H9 (cell line): ENCODE results near the gene SPN. TPM values are rescaled to one million over a fixed set of nuclear protein-coding genes. Genes with fewer than 3 reads are reported as not detected.
"Not testable (repeated sequence)": the region's sequence is repeated elsewhere in the genome, so short reads cannot be mapped to it uniquely, and the experiment has no call there.

Experiments
- DNase-seq: peaks from one replicate; pipeline ENCODE4 v3.0.0-alpha.2; 2017
- H2AFZ ChIP-seq: one replicate; pipeline ENCODE4 v1.6.1; 2013; ENCODE audit warnings: mild to moderate bottlenecking, low read length, control low read depth, moderate library complexity
- H2AK5ac ChIP-seq: 2 replicates; pipeline ENCODE4 v1.6.1; 2013; ENCODE audit warnings: low read length, control low read depth, mixed read lengths; ENCODE audit not compliant: insufficient read length
- H2BK120ac ChIP-seq: one replicate; pipeline ENCODE4 v1.6.1; 2013; ENCODE audit warnings: low read depth, mild to moderate bottlenecking, low read length, control low read depth, inconsistent platforms; ENCODE audit not compliant: poor library complexity, severe bottlenecking
- H2BK12ac ChIP-seq: 2 replicates; pipeline ENCODE4 v1.6.1; 2013; ENCODE audit warnings: low read length, control low read depth, mixed read lengths, low read depth; ENCODE audit not compliant: insufficient read length
- H2BK15ac ChIP-seq: 2 replicates; pipeline ENCODE4 v1.6.1; 2013; ENCODE audit warnings: low read depth, low read length, control low read depth
- H2BK20ac ChIP-seq: one replicate; pipeline ENCODE4 v1.6.1; 2013; ENCODE audit warnings: low read depth, mild to moderate bottlenecking, low read length, control low read depth, inconsistent platforms; ENCODE audit not compliant: poor library complexity, severe bottlenecking
- H2BK5ac ChIP-seq: 2 replicates; pipeline ENCODE4 v1.6.1; 2013; ENCODE audit warnings: low read length, control low read depth, mixed read lengths; ENCODE audit not compliant: insufficient read length
- H3K14ac ChIP-seq: 2 replicates; pipeline ENCODE4 v1.6.1; 2013; ENCODE audit warnings: low read length, control low read depth; ENCODE audit not compliant: insufficient read depth
- H3K18ac ChIP-seq: 2 replicates; pipeline ENCODE4 v1.6.1; 2013; ENCODE audit warnings: low read depth, mild to moderate bottlenecking, mixed read lengths, low read length, control low read depth; ENCODE audit not compliant: insufficient read length
- H3K23ac ChIP-seq: 2 replicates; pipeline ENCODE4 v1.6.1; 2013; ENCODE audit warnings: low read length, control low read depth, mixed read lengths, low read depth; ENCODE audit not compliant: insufficient read length
- H3K23me2 ChIP-seq: 2 replicates; pipeline ENCODE4 v1.6.1; 2013; ENCODE audit warnings: low read depth, mild to moderate bottlenecking, mixed read lengths, low read length, control low read depth; ENCODE audit not compliant: insufficient read length, poor library complexity, severe bottlenecking
- H3K27ac ChIP-seq: 2 replicates; pipeline ENCODE4 v1.5.1; 2013; ENCODE audit warnings: low read length, control low read depth, mixed read lengths, low read depth; ENCODE audit not compliant: insufficient read length
- H3K27me3 ChIP-seq: 2 replicates; pipeline ENCODE4 v1.6.1; 2013; ENCODE audit warnings: low read length, control low read depth, inconsistent platforms; ENCODE audit not compliant: insufficient read depth
- H3K4ac ChIP-seq: 2 replicates; pipeline ENCODE4 v1.6.1; 2013; ENCODE audit warnings: low read depth, mild to moderate bottlenecking, control low read depth, inconsistent platforms, low read length, moderate library complexity
- H3K4me1 ChIP-seq: 2 replicates; pipeline ENCODE4 v1.6.1; 2013; ENCODE audit warnings: low read length, control low read depth, inconsistent platforms; ENCODE audit not compliant: insufficient read depth
- H3K4me2 ChIP-seq: 2 replicates; pipeline ENCODE4 v1.6.1; 2013; ENCODE audit warnings: low read length, control low read depth, mixed read lengths; ENCODE audit not compliant: insufficient read length, insufficient read depth
- H3K56ac ChIP-seq: 2 replicates; pipeline ENCODE4 v1.6.1; 2013; ENCODE audit warnings: low read depth, mild to moderate bottlenecking, mixed read lengths, low read length, control low read depth; ENCODE audit not compliant: insufficient read length
- H3K79me1 ChIP-seq: 2 replicates; pipeline ENCODE4 v1.6.1; 2013; ENCODE audit warnings: low read depth, mild to moderate bottlenecking, moderate library complexity, low read length, control low read depth, inconsistent platforms; ENCODE audit not compliant: insufficient read depth, poor library complexity, severe bottlenecking
- H3K79me2 ChIP-seq: 2 replicates; pipeline ENCODE4 v1.6.1; 2013; ENCODE audit warnings: low read length, control low read depth, inconsistent platforms; ENCODE audit not compliant: insufficient read depth
- H3K9ac ChIP-seq: 2 replicates; pipeline ENCODE4 v1.6.1; 2013; ENCODE audit warnings: low read length, control low read depth, mixed read lengths; ENCODE audit not compliant: insufficient read length; ENCODE audit errors: extremely low read depth
- H3K9me3 ChIP-seq: one replicate; pipeline ENCODE4 v1.6.1; 2013; ENCODE audit warnings: low read depth, low read length, inconsistent platforms; ENCODE audit not compliant: control insufficient read depth
- H3T11ph ChIP-seq: one replicate; pipeline ENCODE4 v1.6.1; 2013; ENCODE audit warnings: mild to moderate bottlenecking, low read length, control low read depth, inconsistent platforms
- H4K20me1 ChIP-seq: one replicate; pipeline ENCODE4 v1.6.1; 2013; ENCODE audit not compliant: control insufficient read depth, insufficient read length, insufficient read depth
- H4K5ac ChIP-seq: 2 replicates; pipeline ENCODE4 v1.6.1; 2013; ENCODE audit warnings: low read depth, mild to moderate bottlenecking, mixed read lengths, low read length, control low read depth; ENCODE audit not compliant: insufficient read length
- H4K8ac ChIP-seq: replicated peaks from 2 replicates; pipeline ENCODE4 v1.6.1; 2013; ENCODE audit warnings: low read length, control low read depth, mixed read lengths, low read depth; ENCODE audit not compliant: insufficient read length
- H4K91ac ChIP-seq: 2 replicates; pipeline ENCODE4 v1.6.1; 2013; ENCODE audit warnings: low read depth, mild to moderate bottlenecking, moderate library complexity, mixed read lengths, low read length, control low read depth; ENCODE audit not compliant: insufficient read length
- H3K27ac Mint-ChIP-seq, 3 experiments: 2 replicates in 2 of 3; 3 replicates in 1 of 3; pipeline ENCODE4 v1.8.0; 2020 to 2021; ENCODE audit warnings: mixed read lengths in 3 of 3, mild to moderate bottlenecking in 1 of 3, moderate library complexity in 1 of 3
- H3K27me3 Mint-ChIP-seq: 2 replicates; pipeline ENCODE4 v1.8.0; 2021; ENCODE audit warnings: low read depth, mild to moderate bottlenecking, moderate library complexity, mixed read lengths
- H3K36me3 Mint-ChIP-seq, 3 experiments: 2 replicates in 2 of 3; 3 replicates in 1 of 3; pipeline ENCODE4 v1.8.0; 2020 to 2021; ENCODE audit warnings: low read depth in 3 of 3, mixed read lengths in 3 of 3; ENCODE audit not compliant: insufficient read depth in 1 of 3
- H3K4me1 Mint-ChIP-seq, 2 experiments: 2 replicates each; pipeline ENCODE4 v1.8.0; 2020; ENCODE audit warnings: mixed read lengths in 2 of 2
- H3K4me3 Mint-ChIP-seq, 2 experiments: 2 replicates in 1 of 2; 3 replicates in 1 of 2; pipeline ENCODE4 v1.8.0; 2020 to 2021; ENCODE audit warnings: mild to moderate bottlenecking in 2 of 2, mixed read lengths in 2 of 2, moderate library complexity in 1 of 2
- H3K9me3 Mint-ChIP-seq, 2 experiments: 2 replicates in 1 of 2; 3 replicates in 1 of 2; pipeline ENCODE4 v1.8.0; 2020; ENCODE audit warnings: mild to moderate bottlenecking in 2 of 2, mixed read lengths in 2 of 2, moderate library complexity in 1 of 2
- WGBS: extraction: QIAGEN DNeasy Blood & Tissue Kit; methylation state at CpG from one replicate; pipeline ENCODE4 v1.1.7; 2013; ENCODE audit warnings: missing lambda C conversion rate, low lambda C conversion rate, mixed read lengths; ENCODE audit not compliant: insufficient read length; ENCODE audit errors: extremely low coverage; 5-methylcytosine and 5-hydroxymethylcytosine counted together
- total RNA-seq: library from RNA; stranded (reverse); gene quantifications from 2 replicates; pipeline ENCODE4 v1.2.1, GENCODE V29; 2021

SPN gene
- total RNA-seq, 1 experiment from 2014 or later, result 0.77 TPM

DNA sequence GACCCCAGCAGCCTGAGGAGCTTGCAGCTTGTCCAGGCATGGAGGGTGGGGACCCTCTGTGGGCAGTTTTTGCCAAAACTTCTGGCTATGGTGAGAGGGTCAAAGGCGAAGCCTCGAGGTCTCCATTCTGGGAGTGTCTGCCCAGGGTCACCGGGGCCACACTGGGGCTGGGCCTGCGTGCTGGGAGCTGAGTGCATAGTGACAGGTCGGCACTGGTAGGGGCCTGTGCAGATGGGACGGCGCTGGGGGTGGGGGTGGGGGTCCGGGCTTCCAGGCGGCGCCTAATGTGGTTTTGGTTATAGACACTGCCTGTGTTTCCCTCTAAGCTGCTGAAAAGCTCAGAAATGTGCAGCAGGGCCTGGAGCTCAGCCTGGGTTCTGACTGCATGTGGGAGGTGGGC is 34.3 kb upstream of the SPN start:
- not testable (repeated sequence) for H3K9ac ChIP-seq, H3K4me3 Mint-ChIP-seq, H2AFZ ChIP-seq, H2BK15ac ChIP-seq, H3K27ac Mint-ChIP-seq, H2BK120ac ChIP-seq, DNase-seq, H3K56ac ChIP-seq, H4K20me1 ChIP-seq, H3K14ac ChIP-seq, H4K8ac ChIP-seq, H3K4ac ChIP-seq, H3K79me2 ChIP-seq, H3K79me1 ChIP-seq, H4K91ac ChIP-seq, H2BK12ac ChIP-seq, H3K36me3 Mint-ChIP-seq, H3T11ph ChIP-seq, H3K18ac ChIP-seq, H3K4me1 Mint-ChIP-seq, H3K23ac ChIP-seq, H3K27me3 Mint-ChIP-seq, H3K4me1 ChIP-seq, H3K4me2 ChIP-seq, H2BK20ac ChIP-seq, H4K5ac ChIP-seq, H2BK5ac ChIP-seq, H3K27me3 ChIP-seq, H2AK5ac ChIP-seq, H3K27ac ChIP-seq, H3K23me2 ChIP-seq, H3K9me3 Mint-ChIP-seq, H3K9me3 ChIP-seq
- WGBS, result no CpG with 5 or more reads among the region's 10 CpGs

- not testable (repeated sequence) for H3K27ac ChIP-seq, H4K5ac ChIP-seq, H3K4ac ChIP-seq, H3K23me2 ChIP-seq, H2BK5ac ChIP-seq, H4K8ac ChIP-seq, H3K27ac Mint-ChIP-seq, DNase-seq, H3K4me3 Mint-ChIP-seq, H3T11ph ChIP-seq, H2BK12ac ChIP-seq, H3K27me3 Mint-ChIP-seq, H2AFZ ChIP-seq, H3K9me3 Mint-ChIP-seq, H3K4me2 ChIP-seq, H3K9ac ChIP-seq, H3K14ac ChIP-seq, H3K79me2 ChIP-seq, H3K79me1 ChIP-seq, H3K27me3 ChIP-seq, H3K9me3 ChIP-seq, H4K20me1 ChIP-seq, H2BK15ac ChIP-seq, H3K36me3 Mint-ChIP-seq, H2BK20ac ChIP-seq, H2AK5ac ChIP-seq, H4K91ac ChIP-seq, H3K4me1 ChIP-seq, H3K56ac ChIP-seq, H2BK120ac ChIP-seq, H3K23ac ChIP-seq, H3K18ac ChIP-seq, H3K4me1 Mint-ChIP-seq
- WGBS, result no CpG with 5 or more reads among the region's 10 CpGs
These were observed 33.7 kb upstream of the SPN start for GRCh38 chr16:29629318-29629717.
